22Rv1 (cell line): ENCODE results near the gene DSPP.
"Not testable (repeated sequence)": the region's sequence is repeated elsewhere in the genome, so short reads cannot be mapped to it uniquely, and the experiment has no call there.

Experiments
- CTCF ChIP-seq: fragments of 450-650 bp; IDR thresholded peaks from 2 replicates; pipeline ENCODE4 v1.5.1; 2017; ENCODE audit warnings: mild to moderate bottlenecking
- ZFX ChIP-seq: fragments of 450-650 bp; IDR thresholded peaks from 2 replicates; pipeline ENCODE4 v1.6.1; 2017; ENCODE audit warnings: antibody characterized with exemption, borderline replicate concordance

DNA sequence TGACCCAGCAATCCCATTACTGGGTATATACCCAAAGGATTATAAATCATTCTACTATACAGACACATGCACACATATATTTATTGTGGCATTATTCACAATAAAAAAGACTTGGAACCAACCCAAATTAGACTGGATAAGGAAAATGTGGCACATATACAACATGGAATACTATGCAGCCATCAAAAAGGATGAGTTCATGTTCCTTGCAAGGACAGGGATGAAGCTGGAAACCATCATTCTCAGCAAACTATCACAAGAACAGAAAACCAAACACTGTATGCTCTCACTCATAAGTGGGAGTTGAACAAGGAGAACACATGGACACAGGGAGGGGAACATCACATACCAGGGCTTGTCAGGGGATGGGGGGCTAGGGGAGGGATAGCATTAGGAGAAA lies 34.0 kb upstream of the DSPP start:
- not testable (repeated sequence) for TF ChIP-seq CTCF, ZFX
